GM21515 (cell line): ENCODE measurements around the gene ITGA5.
A peak's percentile ranks its signal among the peaks of the same experiment; 100 is the strongest.

Source experiments
- ATAC-seq: cut with Tn5 transposase; IDR thresholded peaks from one replicate; pipeline ENCODE4 v1.9.1; 2021; ENCODE audit not compliant: unreplicated experiment

ITGA5 gene

GRCh38 chr12:54373649-54374561 is 45.2 kb downstream of the ITGA5 start:
- no peak for ATAC-seq

GRCh38 chr12:54372113-54372806 is 46.8 kb downstream of the ITGA5 start:
- no peak for ATAC-seq

DNA sequence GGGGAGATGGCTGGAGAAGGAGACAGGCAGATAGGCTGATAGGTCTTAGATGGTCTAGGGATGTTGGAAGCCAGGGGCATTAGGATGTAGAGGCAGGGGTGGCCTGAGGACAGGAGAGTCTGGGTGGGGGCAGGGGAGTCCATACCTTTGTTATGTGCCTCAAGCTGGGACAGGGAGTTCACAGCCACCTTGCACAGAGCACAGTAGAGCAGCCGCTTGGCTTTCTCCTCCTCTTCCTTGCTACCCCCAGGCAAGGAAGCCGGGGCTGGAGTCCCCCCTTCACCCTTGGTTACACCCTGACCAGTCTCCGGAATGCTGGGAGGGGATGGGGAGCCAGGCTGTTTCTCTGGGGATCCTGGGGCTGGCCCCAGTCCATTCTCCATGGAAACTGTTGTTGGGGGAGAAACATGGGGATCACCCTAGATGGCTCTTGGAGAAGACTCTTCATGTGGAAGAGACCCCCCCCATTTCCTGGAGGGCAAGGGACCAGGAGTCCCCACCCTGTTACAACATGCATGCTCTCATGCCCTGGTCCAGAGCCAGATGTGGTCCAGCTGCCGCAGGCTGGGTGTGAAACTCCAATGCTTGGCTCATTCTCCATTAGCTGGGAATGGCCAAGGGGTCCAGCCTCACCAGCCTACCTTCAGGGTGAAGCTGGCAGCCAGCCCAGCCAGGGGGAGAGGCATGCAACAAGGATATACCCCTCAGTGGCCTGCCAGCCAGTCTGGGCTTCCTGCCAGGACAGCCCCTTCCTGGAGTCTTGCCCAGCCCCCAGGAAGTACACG is 47.5 kb downstream of the ITGA5 start:
- no peak for ATAC-seq

DNA sequence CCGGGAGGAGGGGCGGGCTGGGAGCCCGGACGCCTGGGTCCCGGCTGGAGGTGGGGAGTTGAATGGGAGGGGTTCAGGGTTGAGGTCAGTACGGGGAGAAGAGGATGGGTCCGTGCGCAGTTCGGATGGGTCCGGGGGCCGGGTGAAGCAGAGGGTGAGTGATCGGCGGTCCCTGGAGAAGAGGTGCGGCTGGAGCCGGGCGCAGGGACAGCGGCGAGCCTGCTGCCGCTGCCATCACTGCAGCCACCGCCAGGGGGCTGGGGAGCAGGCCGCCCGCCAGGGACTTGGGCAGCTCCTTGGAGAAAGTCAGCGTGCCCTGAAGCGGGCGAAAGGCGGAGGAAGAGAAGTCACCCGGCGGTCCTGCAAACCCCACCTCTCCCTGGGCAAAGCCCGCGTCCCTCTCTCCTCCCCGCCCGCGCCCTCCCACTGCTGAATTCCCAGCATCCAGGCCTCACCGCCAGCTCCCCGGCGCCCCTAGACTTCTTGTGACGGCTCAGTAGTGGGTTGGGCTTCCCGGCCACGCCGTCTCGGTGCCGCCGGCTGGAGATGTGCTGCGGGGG is 48.8 kb downstream of the ITGA5 start:
- ATAC-seq: no peak

DNA sequence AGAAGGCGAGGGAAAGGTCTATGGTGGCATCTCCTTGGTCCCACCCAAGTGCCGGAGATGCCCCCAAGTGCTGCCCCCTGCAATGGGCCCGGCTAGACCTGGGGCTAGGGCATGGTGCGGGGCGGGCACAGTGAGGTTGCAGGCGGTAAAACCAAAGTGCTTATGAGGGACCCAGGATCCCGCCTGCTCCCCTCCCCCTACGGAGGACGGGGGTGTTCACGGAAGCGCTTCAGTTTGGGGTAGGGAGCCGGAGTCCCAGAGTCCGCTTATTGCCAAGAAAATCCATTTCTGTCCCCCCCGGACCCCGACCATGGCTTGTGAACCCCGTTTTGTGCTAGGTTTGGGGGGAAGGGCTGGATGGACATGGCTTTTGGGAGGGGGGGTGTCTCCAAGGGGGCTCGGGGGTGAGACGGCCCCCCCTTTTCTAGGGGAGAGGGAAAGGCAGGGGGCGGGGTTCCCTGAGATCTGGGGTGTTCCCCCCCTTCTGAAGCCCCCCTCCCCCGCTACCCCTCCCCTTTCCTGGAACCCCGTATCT is 49.4 kb downstream of the ITGA5 start:
- no peak for ATAC-seq

DNA sequence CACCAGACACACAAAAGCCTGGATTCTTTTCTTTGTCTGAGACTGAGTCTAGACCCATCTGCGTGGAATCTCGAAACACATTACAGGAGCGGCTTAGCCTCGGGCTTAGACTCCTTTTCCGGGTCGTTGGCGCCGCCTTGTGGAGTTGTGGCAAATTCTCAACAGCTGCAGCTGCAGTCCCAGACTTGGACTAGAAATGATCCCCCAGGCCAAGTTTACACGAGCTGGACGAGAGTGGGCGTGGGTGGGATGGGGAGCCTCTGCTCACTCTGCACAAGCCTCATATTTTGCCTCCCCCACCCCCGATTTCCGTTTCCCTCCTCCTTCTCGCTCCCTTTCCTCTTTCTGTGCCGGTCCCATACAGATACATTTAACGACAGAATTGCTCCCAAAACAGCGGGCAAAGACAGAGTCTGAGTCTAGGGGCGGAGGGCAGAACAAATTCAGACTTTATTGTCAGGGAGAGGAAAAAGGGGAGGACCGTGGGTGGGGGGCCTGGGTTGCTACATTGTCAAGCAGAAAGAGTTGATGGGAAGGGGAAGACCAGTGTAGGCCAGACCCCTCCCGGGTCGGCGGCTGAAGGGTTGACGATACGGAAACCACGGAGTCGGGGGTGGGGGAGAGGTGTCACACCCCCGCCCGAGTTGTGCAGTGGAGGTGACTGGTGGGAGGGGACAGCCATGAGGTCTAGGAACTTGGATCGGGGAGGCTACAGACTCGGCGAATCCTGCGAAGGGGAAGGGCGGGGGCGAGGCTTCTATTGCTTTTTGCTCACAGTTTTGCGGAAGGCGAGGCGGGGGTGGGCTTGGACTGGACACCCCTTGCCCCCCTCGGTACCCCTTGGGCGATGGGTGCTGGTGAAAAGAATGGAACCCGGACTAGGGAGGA is 50.1 kb downstream of the ITGA5 start:
- ATAC-seq: peak; percentile 61

DNA sequence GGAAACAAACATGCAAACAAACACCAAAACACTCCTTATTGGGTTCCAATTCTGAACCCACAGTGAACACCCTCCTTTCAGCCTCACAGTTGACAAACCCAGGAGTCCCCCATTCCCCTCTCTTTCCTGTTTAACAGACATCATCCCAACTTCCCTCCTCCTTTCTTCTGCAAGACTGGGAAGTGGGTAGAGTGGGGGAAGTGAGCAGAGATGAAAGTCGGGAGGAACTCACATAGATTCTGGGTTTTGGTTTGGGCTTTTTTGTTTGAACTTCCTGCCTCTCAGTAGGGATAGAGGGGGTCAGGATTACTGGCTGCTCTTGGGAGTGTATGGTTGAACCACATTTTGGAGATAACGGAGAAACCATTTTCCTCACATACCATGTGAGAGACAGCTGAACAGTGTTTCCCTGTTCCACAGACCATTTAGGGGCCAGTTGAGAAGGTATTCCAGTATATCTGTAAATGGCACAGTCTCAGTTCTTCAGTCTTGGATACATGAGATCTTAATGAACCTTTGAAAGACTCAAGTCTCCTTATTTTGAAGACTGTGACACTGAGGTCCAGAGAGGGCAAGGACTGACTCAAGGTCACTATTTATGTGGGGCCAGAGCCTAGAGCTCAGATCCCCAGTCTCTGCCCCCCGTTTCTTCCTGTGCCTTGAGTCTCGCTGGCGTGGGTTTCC is 50.9 kb downstream of the ITGA5 start:
- ATAC-seq: no peak

GRCh38 chr12:54364413-54364812 is 54.7 kb downstream of the ITGA5 start, which contains the start of gene GPR84:
Gene GPR84 (minus strand): TSS chr12:54364486. CDS start chr12:54363851, 635 bp downstream.
- peak; percentile 46 for ATAC-seq

DNA sequence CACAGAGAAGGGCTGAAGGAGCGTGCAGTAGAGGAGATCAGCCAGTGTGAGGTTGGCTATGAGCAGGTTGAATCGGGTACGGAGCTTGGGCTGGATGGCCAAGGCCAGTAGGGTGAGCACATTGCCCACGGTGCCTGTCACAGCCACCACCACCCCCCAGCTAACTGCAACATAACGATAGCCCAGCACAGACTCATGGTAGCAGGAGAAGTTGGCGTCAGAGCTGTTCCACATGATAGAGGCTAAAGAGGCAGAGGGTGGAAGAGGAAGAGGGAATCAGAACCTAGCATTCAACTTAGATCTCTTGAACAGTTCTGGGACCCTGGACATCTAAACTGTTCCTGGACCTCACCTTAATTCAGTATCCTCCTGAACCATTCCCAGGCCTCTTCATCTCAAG is 55.4 kb downstream of the ITGA5 start:
- ATAC-seq: no peak

GRCh38 chr12:54363047-54363446 is 56.0 kb downstream of the ITGA5 start:
- no peak for ATAC-seq

DNA sequence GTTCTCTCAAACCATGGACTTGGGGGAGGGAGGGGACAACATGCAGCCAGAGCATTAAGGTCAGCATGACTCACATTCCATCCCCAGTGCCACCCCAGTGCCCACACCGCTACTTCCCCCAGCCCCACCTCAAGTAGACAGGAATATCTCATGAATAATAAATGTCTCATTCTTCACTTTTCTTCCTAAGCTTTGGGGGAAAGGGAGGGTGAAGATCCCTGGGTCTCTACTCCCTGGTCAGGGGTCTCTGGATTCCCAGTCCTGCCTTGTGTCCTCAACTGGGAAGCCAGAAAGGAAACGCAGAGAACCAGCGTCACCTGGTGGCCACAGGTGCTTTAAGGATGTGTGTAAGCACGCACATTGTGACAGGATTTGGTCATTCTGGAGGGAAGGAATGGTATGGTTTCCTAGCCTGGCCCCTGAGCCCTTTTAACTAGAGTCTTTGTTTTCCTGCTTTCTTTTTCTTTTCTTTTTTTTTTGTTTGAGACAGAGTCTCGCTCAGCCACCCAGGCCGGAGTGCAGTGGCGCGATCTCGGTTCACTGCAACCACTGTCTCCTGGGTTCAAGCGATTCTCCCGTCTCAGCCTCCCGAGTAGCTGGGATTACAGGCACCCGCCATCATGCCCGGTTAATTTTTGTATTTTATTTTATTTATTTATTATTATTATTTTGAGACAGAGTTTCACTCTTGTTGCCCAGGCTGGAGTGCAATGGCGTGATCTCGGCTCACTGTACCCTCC is 58.2 kb downstream of the ITGA5 start:
- no peak for ATAC-seq

DNA sequence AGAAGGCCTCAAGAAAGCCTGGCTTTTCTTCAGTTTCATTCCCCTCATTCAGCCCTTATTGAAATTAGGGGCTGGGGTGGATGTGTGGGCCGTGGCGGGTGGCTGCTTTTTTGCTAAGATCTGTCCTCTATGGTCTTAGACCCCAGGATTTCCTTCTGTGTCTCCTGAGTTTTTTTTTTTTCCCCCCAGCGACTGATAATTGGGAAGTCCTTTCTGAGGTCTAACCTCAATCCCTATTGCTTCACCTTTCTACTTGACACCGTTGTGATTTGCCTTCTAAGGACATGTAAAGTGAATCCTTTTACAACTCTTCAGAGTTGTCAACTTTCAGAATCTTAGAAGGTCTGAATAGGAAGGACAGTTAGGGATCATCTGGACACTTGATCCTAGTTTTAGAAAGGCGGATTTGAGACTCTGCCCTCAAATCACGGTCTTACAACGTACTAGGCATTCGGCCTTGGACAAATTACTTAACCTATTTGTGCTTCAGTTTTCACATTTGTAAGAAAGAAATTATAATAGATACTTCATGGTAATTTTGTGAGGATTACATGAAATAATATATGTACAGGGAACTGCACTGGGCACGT is 59.2 kb downstream of the ITGA5 start:
- no peak for ATAC-seq

DNA sequence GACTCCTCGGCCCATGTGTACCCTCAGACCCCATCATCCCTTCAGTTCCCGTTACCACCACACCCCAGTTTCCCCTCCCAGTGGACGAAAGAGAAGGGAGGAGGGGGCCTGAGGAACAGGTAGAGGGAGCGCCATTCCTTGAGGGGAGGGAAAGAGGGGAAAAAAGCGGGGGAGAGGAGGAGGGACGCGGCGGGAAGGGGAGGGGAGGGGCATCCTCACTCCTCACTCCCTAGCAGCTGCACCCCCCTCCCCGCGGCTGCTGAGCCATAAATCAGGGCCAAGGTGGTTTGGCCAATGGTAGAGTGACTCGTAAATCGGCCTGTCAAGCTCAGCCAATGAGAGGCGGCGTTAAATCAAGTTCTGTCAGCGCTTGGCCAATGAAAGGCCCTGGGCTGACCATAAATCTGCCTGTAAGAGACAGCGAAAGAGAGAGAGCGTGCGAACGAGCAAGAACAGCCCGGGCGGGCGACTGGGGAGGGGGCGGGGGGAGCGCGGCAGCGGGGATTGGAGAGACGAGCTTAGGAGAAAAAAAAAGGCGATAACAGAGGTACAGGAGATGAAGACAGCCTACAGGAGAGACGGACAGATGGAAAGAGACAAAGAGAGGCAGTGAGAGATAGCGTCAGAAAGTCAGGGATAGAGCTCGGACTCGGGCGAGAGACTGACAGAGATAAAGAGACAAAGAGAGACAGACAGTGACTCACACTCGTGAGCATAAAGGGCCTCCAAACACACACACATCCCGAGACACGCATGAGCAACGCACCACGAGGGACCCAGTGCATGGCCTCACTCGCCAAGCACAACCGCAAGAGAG is 59.9 kb downstream of the ITGA5 start:
- peak; percentile 99 for ATAC-seq

GRCh38 chr12:54358191-54358944 is 60.7 kb downstream of the ITGA5 start:
- no peak for ATAC-seq

GRCh38 chr12:54357506-54358190 is 61.4 kb downstream of the ITGA5 start:
- ATAC-seq: no peak

DNA sequence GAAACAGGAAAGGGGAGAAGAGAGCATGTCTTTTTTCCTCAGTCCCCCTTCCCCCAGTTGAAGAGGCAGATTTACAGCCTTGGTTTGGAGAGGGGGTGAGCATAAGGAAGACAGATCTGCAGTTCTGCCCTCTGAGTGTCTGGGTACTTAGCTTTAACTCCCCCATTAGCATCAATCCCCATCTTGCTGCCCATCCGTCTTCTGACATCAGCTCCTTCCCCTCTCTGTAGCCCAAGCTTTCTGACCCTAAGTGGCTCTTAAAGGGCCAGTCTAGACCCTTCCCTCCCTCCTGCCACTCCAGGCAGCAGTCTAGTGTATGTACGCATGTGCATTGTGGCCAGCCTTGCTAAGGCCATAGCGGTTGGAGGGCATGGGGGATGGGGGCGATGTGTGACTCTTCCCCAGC is 62.1 kb downstream of the ITGA5 start:
- ATAC-seq: no peak
